Right lobe of liver (tissue), 6 donors: ENCODE measurements around the gene TNNT3. TPM values are rescaled to one million over a fixed set of nuclear protein-coding genes. Genes with fewer than 3 reads are reported as not detected.

ENCODE experiments used
- ATAC-seq, 4 donors: fragments of 200-7000 bp; cut with Tn5 transposase; one replicate each; pipeline ENCODE4 v1.9.1; 2020; ENCODE audit warnings: mild to moderate bottlenecking in 4 of 4, moderate library complexity in 4 of 4
- DNase-seq, 3 donors: peaks; one replicate each; pipeline ENCODE4 v3.0.0-alpha.2; 2020
- H3K27ac ChIP-seq, 3 donors: fragments of 200-600 bp; one replicate each; pipeline ENCODE4 v1.8.0; 2022
- H3K27me3 ChIP-seq, 2 donors: fragments of 200-600 bp; one replicate each; pipeline ENCODE4 v1.8.0; 2022
- H3K36me3 ChIP-seq, 4 donors: fragments of 200-600 bp; sonication (generic) in 1 of 4; one replicate each; pipeline versions ENCODE4 v1.5.1 to v1.8.0; 2017 to 2022; ENCODE audit warnings: control low read depth in 1 of 4
- H3K4me1 ChIP-seq, 4 donors: fragments of 200-600 bp; sonication (generic) in 1 of 4; one replicate each; pipeline versions ENCODE4 v1.5.1 to v1.8.0; 2017 to 2022; ENCODE audit warnings: control low read depth in 1 of 4
- H3K4me3 ChIP-seq, 3 donors: fragments of 200-600 bp; one replicate each; pipeline ENCODE4 v1.8.0; 2022
- H3K9me3 ChIP-seq, 4 donors: fragments of 200-600 bp; sonication (generic) in 1 of 4; one replicate each; pipeline versions ENCODE4 v1.5.1 to v1.8.0; 2017 to 2022; ENCODE audit warnings: control low read depth in 1 of 4
- POLR2A ChIP-seq: fragments of 450-650 bp; IDR thresholded peaks from one replicate; pipeline ENCODE4 v1.6.1; 2017; ENCODE audit warnings: antibody characterized with exemption, mild to moderate bottlenecking
- WGBS: methylation state at CpG from one replicate; pipeline ENCODE4 v1.1.6; 2018; ENCODE audit warnings: low coverage, low lambda C conversion rate; ENCODE audit not compliant: insufficient coverage; ENCODE audit errors: missing lambda C conversion rate; 5-methylcytosine and 5-hydroxymethylcytosine counted together
- intact Hi-C, 2 donors: fragments of 100-400 bp; cut with DNase I; formaldehyde crosslinking; loops; one replicate each; pipeline versions ENCODE4 v1.11.2 to v1.14.1; 2022
- microRNA-seq, 2 donors: library from miRNA; unstranded; fragments of <30 nt; microRNA quantifications; one replicate each; pipeline ENCODE4, GENCODE V29; 2019 to 2020
- total RNA-seq, 6 experiments: library from RNA; depleted of rRNA in 2 of 6; stranded (reverse); fragments of >200 nt in 2 of 6; fragmentation: NEBNext Ultra II Directional in 3 of 6; extraction: Animal tissue kit (Norgen Biotek cat#: 25700) in 3 of 6; gene quantifications; one replicate each; pipeline versions ENCODE4 v1.1.0 to v1.2.4, GENCODE V29; 2016 to 2023
- TF ChIP-seq, protein P1 (sequence below), 4 donors: fragments of 200-600 bp in 3 of 4; fragments of 450-650 bp in 1 of 4; IDR thresholded peaks; one replicate each; pipeline versions ENCODE4 v1.5.1 to v1.8.0; 2016 to 2022; ENCODE audit warnings: antibody characterized with exemption in 4 of 4, mild to moderate bottlenecking in 2 of 4
- donor health status: DM: no; HTN: yes; CAD: no.
- donor health status: DM: no; HTN: no; CAD: no.
- donor health status: DM: no; HTN: no; CAD: no.
- donor health status: DM: no; HTN: yes; CAD: no.
- donor health status: DM: no; HTN: yes; CAD: no.

TNNT3 gene
- total RNA-seq, 6 experiments from 2014 or later, result 0.44 to 2.2 TPM; not detected in 4

DNA sequence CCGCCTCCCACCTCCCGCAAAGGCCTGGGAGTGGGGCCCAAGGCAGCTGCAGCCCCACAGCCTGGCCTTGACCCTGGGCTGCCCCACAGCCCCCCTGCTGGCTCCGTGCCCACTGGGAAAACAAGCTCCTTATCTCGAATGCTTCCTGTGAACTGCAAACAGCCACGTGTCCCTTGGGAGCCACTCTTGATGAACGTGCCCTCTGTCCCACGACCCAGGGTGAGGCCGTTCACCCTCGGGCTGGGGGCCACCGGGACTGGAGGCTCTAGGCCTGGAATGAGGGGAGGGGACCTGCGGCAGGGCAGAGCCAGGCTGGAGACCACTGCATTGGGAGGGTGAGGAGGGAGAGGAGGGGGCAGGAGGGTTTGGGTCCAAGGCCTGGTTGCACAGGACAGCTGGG, 68.7 kb downstream of the TNNT3 start:
- no peak overlapping the region for H3K27ac ChIP-seq
- H3K9me3 ChIP-seq, result no peaks in the 10 kb centered on the region
- ATAC-seq (peak; percentile 43 to 62 (median 57)), DNase-seq (no peak)
- TF ChIP-seq, protein P1, sequence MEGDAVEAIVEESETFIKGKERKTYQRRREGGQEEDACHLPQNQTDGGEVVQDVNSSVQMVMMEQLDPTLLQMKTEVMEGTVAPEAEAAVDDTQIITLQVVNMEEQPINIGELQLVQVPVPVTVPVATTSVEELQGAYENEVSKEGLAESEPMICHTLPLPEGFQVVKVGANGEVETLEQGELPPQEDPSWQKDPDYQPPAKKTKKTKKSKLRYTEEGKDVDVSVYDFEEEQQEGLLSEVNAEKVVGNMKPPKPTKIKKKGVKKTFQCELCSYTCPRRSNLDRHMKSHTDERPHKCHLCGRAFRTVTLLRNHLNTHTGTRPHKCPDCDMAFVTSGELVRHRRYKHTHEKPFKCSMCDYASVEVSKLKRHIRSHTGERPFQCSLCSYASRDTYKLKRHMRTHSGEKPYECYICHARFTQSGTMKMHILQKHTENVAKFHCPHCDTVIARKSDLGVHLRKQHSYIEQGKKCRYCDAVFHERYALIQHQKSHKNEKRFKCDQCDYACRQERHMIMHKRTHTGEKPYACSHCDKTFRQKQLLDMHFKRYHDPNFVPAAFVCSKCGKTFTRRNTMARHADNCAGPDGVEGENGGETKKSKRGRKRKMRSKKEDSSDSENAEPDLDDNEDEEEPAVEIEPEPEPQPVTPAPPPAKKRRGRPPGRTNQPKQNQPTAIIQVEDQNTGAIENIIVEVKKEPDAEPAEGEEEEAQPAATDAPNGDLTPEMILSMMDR (IDR thresholded peaks at IDR 0.05), result no peak
- TF ChIP-seq POLR2A, result no peak
- H3K36me3 ChIP-seq, result no peaks in the 10 kb centered on the region
- H3K4me1 ChIP-seq, result no peaks in the 10 kb centered on the region
- H3K27me3 ChIP-seq, result no peaks in the 10 kb centered on the region
- WGBS, result no CpG with 5 or more reads among the region's 11 CpGs
- no peak overlapping the region for H3K4me3 ChIP-seq
- intact Hi-C loops, result no loop called here

Small RNA genes within 50 kb of the gene (microRNA-seq; reads per million reads assigned to microRNA genes)
- 0 reads per million in 2 donors for gene MIR7847

Other genes starting within 250 kb of the TNNT3 start
- 1 to 10 TPM in 3 of 6 experiments, under 1 TPM in 2, not detected in 1; 0.79 to 1.5 (median 1.2) TPM for gene KRTAP5-6, start 222.5 kb upstream of the TNNT3 start, total RNA-seq
- gene IFITM10, start 169.1 kb upstream of the TNNT3 start, total RNA-seq, result 10 to 100 TPM in 1 of 6 experiments, 1 to 10 TPM in 5; 1.3 to 11.4 (median 6.7) TPM
- gene CTSD, start 155.8 kb upstream of the TNNT3 start, total RNA-seq, result 1,000 to 10,000 TPM in 3 of 6 experiments, 100 to 1,000 TPM in 3; 515 to 1,549 (median 1,009) TPM
- gene SYT8, start 84.7 kb upstream of the TNNT3 start, total RNA-seq, result under 1 TPM in 1 of 6 experiments, not detected in 5; 0.68 TPM
- 1 to 10 TPM in 2 of 6 experiments, under 1 TPM in 1, not detected in 3; 0.31 to 1.9 (median 1.1) TPM for gene TNNI2, start 80.7 kb upstream of the TNNT3 start, total RNA-seq
- gene LSP1, start 66.6 kb upstream of the TNNT3 start, total RNA-seq, result 10 to 100 TPM in 3 of 6 experiments, 1 to 10 TPM in 3; 2.3 to 20.6 (median 8.8) TPM
- gene PRR33, start 27.8 kb upstream of the TNNT3 start, total RNA-seq, result not detected
- 100 to 1,000 TPM in 1 of 6 experiments, 10 to 100 TPM in 5; 23.1 to 121 (median 36.4) TPM for gene MRPL23, start 27.6 kb downstream of the TNNT3 start, total RNA-seq
- 100 to 1,000 TPM; 143 to 898 (median 229) TPM for gene H19, start 78.1 kb downstream of the TNNT3 start, total RNA-seq
- gene IGF2, start 219.7 kb downstream of the TNNT3 start, total RNA-seq, result 100 to 1,000 TPM in 5 of 6 experiments, 10 to 100 TPM in 1; 86.6 to 289 (median 177) TPM
- not detected for gene INS, start 241.5 kb downstream of the TNNT3 start, total RNA-seq